A549 (cell line): ENCODE results near the gene INO80C. TPM values are rescaled to one million over a fixed set of nuclear protein-coding genes. Genes with fewer than 3 reads are reported as not detected.

Source experiments
- ATAC-seq, 2 experiments: fragments of 200-7000 bp in 1 of 2; fragments of >200 bp in 1 of 2; cut with Nextera tagmentation in 1 of 2; cut with Tn5 transposase in 1 of 2; 3 replicates each; pipeline versions ENCODE4 v1.8.0 to v1.9.1; 2018 to 2020; ENCODE audit warnings: mild to moderate bottlenecking in 1 of 2, moderate library complexity in 1 of 2
- CTCF ChIA-PET: fragments of 300-600 bp; sonication (Branson Sonifier 250); formaldehyde crosslinking; extraction: SDS; loops from one replicate; lab custom pipeline; 2021; ENCODE audit warnings: antibody characterized with exemption, inconsistent platforms; lab: Yijun Ruan, JAX
- POLR2A ChIA-PET: fragments of 350-600 bp; formaldehyde crosslinking; extraction: SDS; loops from one replicate; lab custom pipeline; 2021; ENCODE audit warnings: antibody characterized with exemption, inconsistent platforms; lab: Yijun Ruan, JAX
- DNase-seq, 2 experiments: peaks; one replicate each; pipeline versions ENCODE4 v3.0.0 to v3.0.0-alpha.2; 2011 to 2016; ENCODE audit warnings: low read depth in 1 of 2, low spot score in 1 of 2
- FAIRE-seq: peaks from 2 replicates; lab custom pipeline; 2011; peaks lifted over from hg19 to GRCh38; lab: Jason Lieb, UNC
- H3K27ac ChIP-seq, 2 experiments: fragments of >200 bp; sonication (Bioruptor Twin); formaldehyde crosslinking; 3 replicates each; pipeline ENCODE4 v1.5.1; 2016 to 2017
- H3K4me1 ChIP-seq: fragments of >200 bp; sonication (Bioruptor Twin); formaldehyde crosslinking; 3 replicates; pipeline ENCODE4 v1.6.1; 2016
- H3K4me2 ChIP-seq: fragments of >200 bp; sonication (Bioruptor Twin); formaldehyde crosslinking; 3 replicates; pipeline ENCODE4 v1.6.1; 2016
- H3K4me3 ChIP-seq: fragments of >200 bp; sonication (Bioruptor Twin); formaldehyde crosslinking; 3 replicates; pipeline ENCODE4 v1.5.1; 2016
- H3K9me3 ChIP-seq: fragments of >200 bp; sonication (Bioruptor Twin); formaldehyde crosslinking; 3 replicates; pipeline ENCODE4 v1.6.1; 2016
- ATOH8 ChIP-seq: fragments of 250-450 bp; sonication (Bioruptor Pico); IDR thresholded peaks from 2 replicates; pipeline ENCODE4 v1.5.0; 2020; ENCODE audit warnings: low read depth, mild to moderate bottlenecking, moderate library complexity
- BHLHE40 ChIP-seq: IDR thresholded peaks from 2 replicates; pipeline ENCODE4 v1.6.1; 2012; ENCODE audit warnings: low read depth, low read length, inconsistent platforms
- CHD2 ChIP-seq: fragments of 150-350 bp; IDR thresholded peaks from 2 replicates; pipeline ENCODE4 v1.6.1; 2014; ENCODE audit warnings: low read length; ENCODE audit not compliant: partially characterized antibody
- CHD4 ChIP-seq: fragments of 200-600 bp; sonication (generic); IDR thresholded peaks from 2 replicates; pipeline ENCODE4 v1.6.1; 2016; ENCODE audit warnings: antibody characterized with exemption, mild to moderate bottlenecking, borderline replicate concordance
- EHF ChIP-seq: fragments of 250-450 bp; sonication (Bioruptor Pico); IDR thresholded peaks from 2 replicates; pipeline ENCODE4 v1.5.0; 2020; ENCODE audit warnings: mild to moderate bottlenecking
- EHMT2 ChIP-seq: fragments of 200-600 bp; sonication (generic); IDR thresholded peaks from 2 replicates; pipeline ENCODE4 v1.6.1; 2016; ENCODE audit warnings: antibody characterized with exemption, low read depth, mild to moderate bottlenecking, moderate library complexity
- ELK1 ChIP-seq: fragments of 150-350 bp; IDR thresholded peaks from 2 replicates; pipeline ENCODE4 v1.6.1; 2014; ENCODE audit warnings: low read depth, mild to moderate bottlenecking, low read length
- ESRRA ChIP-seq: fragments of 150-350 bp; IDR thresholded peaks from 2 replicates; pipeline ENCODE4 v1.6.1; 2014; ENCODE audit warnings: mild to moderate bottlenecking, low read length, borderline replicate concordance
- GATA3 ChIP-seq: IDR thresholded peaks from 2 replicates; pipeline ENCODE4 v1.6.1; 2012; ENCODE audit warnings: borderline replicate concordance
- HDAC2 ChIP-seq: fragments of 200-600 bp; sonication (generic); IDR thresholded peaks from 2 replicates; pipeline ENCODE4 v1.6.1; 2016
- HES2 ChIP-seq: fragments of >200 bp; sonication (Bioruptor Twin); formaldehyde crosslinking; IDR thresholded peaks from 2 replicates; pipeline ENCODE4 v1.6.1; 2016
- HMGXB4 ChIP-seq: fragments of 250-450 bp; sonication (Bioruptor Pico); IDR thresholded peaks from 2 replicates; pipeline ENCODE4 v1.5.0; 2021; ENCODE audit warnings: mild to moderate bottlenecking, moderate library complexity, borderline replicate concordance
- HOXB5 ChIP-seq: fragments of 250-450 bp; sonication (Bioruptor Pico); IDR thresholded peaks from 2 replicates; pipeline ENCODE4 v1.5.0; 2020; ENCODE audit warnings: mild to moderate bottlenecking, moderate library complexity
- MAFK ChIP-seq: fragments of 450-650 bp; IDR thresholded peaks from 2 replicates; pipeline ENCODE4 v1.6.1; 2014; ENCODE audit not compliant: partially characterized antibody
- MAZ ChIP-seq: fragments of 150-350 bp; IDR thresholded peaks from 2 replicates; pipeline ENCODE4 v1.6.1; 2014; ENCODE audit warnings: antibody characterized with exemption, low read depth, low read length, borderline replicate concordance
- MYC ChIP-seq: IDR thresholded peaks from 2 replicates; pipeline ENCODE4 v1.6.1; 2012; ENCODE audit warnings: mild to moderate bottlenecking, inconsistent platforms, low read length, improper control_type of control experiment, borderline replicate concordance
- NR3C1 ChIP-seq: fragments of >200 bp; sonication (Bioruptor Twin); formaldehyde crosslinking; IDR thresholded peaks from 3 replicates; pipeline ENCODE4 v1.6.1; 2017
- PHF8 ChIP-seq: fragments of 200-600 bp; sonication (generic); IDR thresholded peaks from 2 replicates; pipeline ENCODE4 v1.6.1; 2016; ENCODE audit warnings: low read depth, mild to moderate bottlenecking, antibody characterized with exemption, moderate library complexity, borderline replicate concordance
- RAD21 ChIP-seq, 2 experiments: fragments of >200 bp in 1 of 2; sonication (Bioruptor Twin) in 1 of 2; formaldehyde crosslinking in 1 of 2; IDR thresholded peaks in 1 of 2; conservative IDR thresholded peaks in 1 of 2; 2 replicates in 1 of 2; 3 replicates in 1 of 2; pipeline ENCODE4 v1.6.1; 2012 to 2018; ENCODE audit warnings: inconsistent platforms in 1 of 2
- SMC3 ChIP-seq: fragments of >200 bp; sonication (Bioruptor Twin); formaldehyde crosslinking; IDR thresholded peaks from 3 replicates; pipeline ENCODE4 v1.6.1; 2018; ENCODE audit warnings: inconsistent platforms
- TP53 ChIP-seq: fragments of 250-450 bp; sonication (Bioruptor Pico); IDR thresholded peaks from 2 replicates; pipeline ENCODE4 v1.5.0; 2021; ENCODE audit warnings: mild to moderate bottlenecking, moderate library complexity
- WGBS: methylation state at CpG from one replicate; pipeline ENCODE4 v1.1.6; 2017; ENCODE audit errors: missing lambda C conversion rate; 5-methylcytosine and 5-hydroxymethylcytosine counted together
- polyA plus RNA-seq, 4 experiments: library from polyadenylated mRNA; depleted of rRNA in 3 of 4; stranded (reverse); fragments of >200 nt; fragmentation: RNase III in 1 of 4; extraction: RNeasy Plus Mini Kit Qiagen cat#74134 plus additional on column Dnase treatment in 1 of 4; gene quantifications; 2 replicates in 3 of 4; 3 replicates in 1 of 4; pipeline ENCODE4 v1.2.3, GENCODE V29; 2011 to 2017
- small RNA-seq, 6 experiments: library from RNA; depleted of rRNA; stranded (forward); fragments of <200 nt; gene quantifications; one replicate each; pipeline ENCODE3, GENCODE V24; 2012

Gene INO80C
- polyA plus RNA-seq, 2 of the 4 experiments (the other 2 are of a cell fraction): 22.1 to 33.3 TPM

- H3K4me3 ChIP-seq: no peak overlapping the region
- TF ChIP-seq EHF (no peak), MAZ (no peak), EHMT2 (no peak), HOXB5 (CRISPR knock-in tag) (no peak), GATA3 (no peak), HMGXB4 (CRISPR knock-in tag) (no peak), MYC (no peak), MAFK (no peak), RAD21 (conservative IDR thresholded peaks at IDR 0.05 in 1 of 2, IDR thresholded peaks at IDR 0.05 in 1 of 2) (no peak)
- TF ChIP-seq, all 56 proteins: peak for 0
- CTCF ChIA-PET: interaction anchor here (1.2 kb wide), 1 partner anchor 57 kb away, joined by 5 read pairs; no protein-coding TSS in a partner anchor
- ATAC-seq (no peak), FAIRE-seq (no peak), DNase-seq (no peak)
- POLR2A ChIA-PET: no interaction called here
- no peak overlapping the region for H3K27ac ChIP-seq
- no peaks in the 10 kb centered on the region for H3K4me1 ChIP-seq
- H3K4me2 ChIP-seq: no peak overlapping the region
- peaks cover 2% of the 10 kb centered on the region; the same call in 2 of the 3 replicates for H3K9me3 ChIP-seq
- WGBS: 50% methylated on average over 2 of the region's 3 CpGs
Measured at GRCh38 chr18:35422237-35422636, 75.5 kb downstream of the INO80C start.

- DNase-seq: no peak
- no peak overlapping the region for H3K27ac ChIP-seq
- ChIA-PET POLR2A (no interaction called here), CTCF (no interaction called here)
- ATAC-seq: no peak
- H3K9me3 ChIP-seq: peaks cover 7% of the 10 kb centered on the region; the same call in 2 of the 3 replicates
- 73% methylated on average over 4 of the region's 4 CpGs for WGBS
- FAIRE-seq: no peak
- H3K4me2 ChIP-seq: no peak overlapping the region
- TF ChIP-seq TP53 (CRISPR knock-in tag) (no peak), CHD4 (no peak), ATOH8 (CRISPR knock-in tag) (no peak), BHLHE40 (no peak), GATA3 (no peak), CHD2 (no peak), HES2 (no peak), MAFK (no peak), ELK1 (no peak), SMC3 (no peak), NR3C1 (no peak), ESRRA (no peak), HDAC2 (no peak), PHF8 (no peak)
- no peaks in the 10 kb centered on the region for H3K4me1 ChIP-seq
- H3K4me3 ChIP-seq: no peak overlapping the region
Measured at GRCh38 chr18:35418610-35419009, 79.2 kb downstream of the INO80C start.

Small RNAs within 50 kb of the gene (small RNA-seq; reads per million reads assigned to genes)
- 0 reads per million in 6 experiments for gene AC007998.5

Other genes starting within 250 kb of the INO80C start
- gene ZSCAN30, start 207.7 kb downstream of the INO80C start, polyA plus RNA-seq (2011; rRNA removed): 3.0 and 3.4 TPM in 2 replicates
- 2.9 to 3.5 TPM (median 2.9 TPM) in 3 replicates for gene ZSCAN30, start 207.7 kb downstream of the INO80C start, polyA plus RNA-seq (2017; fragmentation: RNase III; extraction: RNeasy Plus Mini Kit Qiagen cat#74134 plus additional on column Dnase treatment)
- 21.5 and 28.4 TPM in 2 replicates for gene ZNF24, start 153.5 kb downstream of the INO80C start, polyA plus RNA-seq (2011; rRNA removed)
- 14.2 to 15.1 TPM (median 14.6 TPM) in 3 replicates for gene ZNF24, start 153.5 kb downstream of the INO80C start, polyA plus RNA-seq (2017; fragmentation: RNase III; extraction: RNeasy Plus Mini Kit Qiagen cat#74134 plus additional on column Dnase treatment)
- 1.1 and 1.3 TPM in 2 replicates for gene ZNF396, start 120.6 kb downstream of the INO80C start, polyA plus RNA-seq (2011; rRNA removed)
- gene ZNF396, start 120.6 kb downstream of the INO80C start, polyA plus RNA-seq (2017; fragmentation: RNase III; extraction: RNeasy Plus Mini Kit Qiagen cat#74134 plus additional on column Dnase treatment): 0.76 to 1.1 TPM (median 0.94 TPM) in 3 replicates
- gene GALNT1, start 83.8 kb upstream of the INO80C start, polyA plus RNA-seq (2011; rRNA removed): 93.0 and 113 TPM in 2 replicates
- gene GALNT1, start 83.8 kb upstream of the INO80C start, polyA plus RNA-seq (2017; fragmentation: RNase III; extraction: RNeasy Plus Mini Kit Qiagen cat#74134 plus additional on column Dnase treatment): 94.0 to 97.4 TPM (median 96.6 TPM) in 3 replicates